WTC11 (cell line): ENCODE results near the gene KCNJ11. TPM values are rescaled to one million over a fixed set of nuclear protein-coding genes. Genes with fewer than 3 reads are reported as not detected.

Experiments used
- ATAC-seq: fragments of 200-7000 bp; cut with Tn5 transposase; 2 replicates; pipeline ENCODE4 v1.10.0; 2021; ENCODE audit warnings: mild to moderate bottlenecking, moderate library complexity
- CTCF ChIA-PET: fragments of 300-600 bp; sonication (Branson Sonifier 250); formaldehyde crosslinking; loops from one replicate; lab custom pipeline; 2021; ENCODE audit warnings: antibody characterized with exemption; lab: Charles Lee
- POLR2A ChIA-PET: fragments of 350-600 bp; sonication (Branson Sonifier 250); formaldehyde crosslinking; loops from one replicate; lab custom pipeline; 2021; ENCODE audit warnings: antibody characterized with exemption; lab: Charles Lee
- DNase-seq: peaks from one replicate; pipeline ENCODE4 v3.0.0; 2021; ENCODE audit warnings: low spot score
- H3K27ac Mint-ChIP-seq: 2 replicates; pipeline ENCODE4 v1.8.0; 2021; ENCODE audit warnings: mixed read lengths
- H3K27me3 Mint-ChIP-seq: 2 replicates; pipeline ENCODE4 v1.8.0; 2021; ENCODE audit warnings: low read depth, mild to moderate bottlenecking, moderate library complexity, mixed read lengths
- H3K36me3 Mint-ChIP-seq: 2 replicates; pipeline ENCODE4 v1.8.0; 2021; ENCODE audit warnings: mixed read lengths
- H3K4me1 Mint-ChIP-seq: 2 replicates; pipeline ENCODE4 v1.8.0; 2022; ENCODE audit warnings: mixed read lengths
- H3K4me3 Mint-ChIP-seq: 2 replicates; pipeline ENCODE4 v1.8.0; 2021; ENCODE audit warnings: mild to moderate bottlenecking, moderate library complexity, mixed read lengths
- H3K9me3 Mint-ChIP-seq: 2 replicates; pipeline ENCODE4 v1.8.0; 2021; ENCODE audit warnings: mixed read lengths
- AR ChIP-seq: fragments of 250-450 bp; sonication (Bioruptor Pico); IDR thresholded peaks from 2 replicates; pipeline ENCODE4 v1.9.0; 2021; ENCODE audit warnings: mild to moderate bottlenecking
- ATF1 ChIP-seq: sonication (generic); formaldehyde crosslinking; IDR thresholded peaks from 2 replicates; pipeline ENCODE4 v1.8.1; 2023; ENCODE audit warnings: mild to moderate bottlenecking, moderate library complexity, missing genetic modification reagents
- ATF2 ChIP-seq: sonication (generic); formaldehyde crosslinking; IDR thresholded peaks from 2 replicates; pipeline ENCODE4 v1.8.1; 2022; ENCODE audit warnings: low read depth, missing genetic modification reagents, borderline replicate concordance
- ATF3 ChIP-seq: sonication (generic); formaldehyde crosslinking; conservative IDR thresholded peaks from 2 replicates; pipeline ENCODE4 v1.8.1; 2022; ENCODE audit warnings: mild to moderate bottlenecking, missing genetic modification reagents
- CBFB ChIP-seq: sonication (generic); formaldehyde crosslinking; IDR thresholded peaks from 2 replicates; pipeline ENCODE4 v1.8.1; 2022; ENCODE audit warnings: mild to moderate bottlenecking, low read depth, missing genetic modification reagents
- CDX4 ChIP-seq: fragments of 250-450 bp; sonication (Bioruptor Pico); IDR thresholded peaks from 2 replicates; pipeline ENCODE4 v1.9.0; 2021; ENCODE audit warnings: moderate library complexity, mild to moderate bottlenecking, inconsistent platforms, borderline replicate concordance
- E2F4 ChIP-seq: sonication (generic); formaldehyde crosslinking; IDR thresholded peaks from 2 replicates; pipeline ENCODE4 v1.8.1; 2022; ENCODE audit warnings: low read depth, mild to moderate bottlenecking, moderate library complexity, missing genetic modification reagents, borderline replicate concordance
- EMX1 ChIP-seq: fragments of 250-450 bp; sonication (Bioruptor Pico); IDR thresholded peaks from 2 replicates; pipeline ENCODE4 v1.8.0; 2021; ENCODE audit warnings: mild to moderate bottlenecking
- FOXP1 ChIP-seq: sonication (generic); formaldehyde crosslinking; IDR thresholded peaks from 2 replicates; pipeline ENCODE4 v1.8.0; 2022; ENCODE audit warnings: missing genetic modification reagents, mild to moderate bottlenecking, moderate library complexity, borderline replicate concordance
- JAZF1 ChIP-seq: fragments of 250-450 bp; sonication (Bioruptor Pico); IDR thresholded peaks from 2 replicates; pipeline ENCODE4 v1.9.0; 2021; ENCODE audit warnings: moderate library complexity, mild to moderate bottlenecking, inconsistent platforms
- JUN ChIP-seq: sonication (generic); formaldehyde crosslinking; IDR thresholded peaks from 2 replicates; pipeline ENCODE4 v1.8.0; 2023; ENCODE audit warnings: mild to moderate bottlenecking, missing genetic modification reagents
- KAT7 ChIP-seq: sonication (generic); formaldehyde crosslinking; IDR thresholded peaks from 2 replicates; pipeline ENCODE4 v1.8.1; 2023; ENCODE audit warnings: missing genetic modification reagents, mild to moderate bottlenecking, borderline replicate concordance
- NFATC4 ChIP-seq: fragments of 250-450 bp; sonication (Bioruptor Pico); IDR thresholded peaks from 2 replicates; pipeline ENCODE4 v1.9.0; 2021; ENCODE audit warnings: mild to moderate bottlenecking
- NR2C2 ChIP-seq: sonication (generic); formaldehyde crosslinking; IDR thresholded peaks from 2 replicates; pipeline ENCODE4 v1.8.0; 2022; ENCODE audit warnings: mild to moderate bottlenecking, missing genetic modification reagents
- NR3C1 ChIP-seq: sonication (generic); formaldehyde crosslinking; conservative IDR thresholded peaks from 2 replicates; pipeline ENCODE4 v1.8.1; 2023; ENCODE audit warnings: low read depth, mild to moderate bottlenecking, missing genetic modification reagents
- PREB ChIP-seq: sonication (generic); formaldehyde crosslinking; IDR thresholded peaks from 2 replicates; pipeline ENCODE4 v1.8.1; 2022; ENCODE audit warnings: mild to moderate bottlenecking, missing genetic modification reagents, moderate library complexity, borderline replicate concordance
- PRRX2 ChIP-seq: fragments of 250-450 bp; sonication (Bioruptor Pico); IDR thresholded peaks from 2 replicates; pipeline ENCODE4 v1.8.0; 2021; ENCODE audit warnings: mild to moderate bottlenecking
- SMAD3 ChIP-seq: sonication (generic); formaldehyde crosslinking; IDR thresholded peaks from 2 replicates; pipeline ENCODE4 v1.8.0; 2022; ENCODE audit warnings: missing genetic modification reagents, mild to moderate bottlenecking, borderline replicate concordance
- SOX15 ChIP-seq: fragments of 250-450 bp; sonication (Bioruptor Pico); IDR thresholded peaks from 2 replicates; pipeline ENCODE4 v1.9.0; 2021; ENCODE audit warnings: mild to moderate bottlenecking
- SP1 ChIP-seq: sonication (generic); formaldehyde crosslinking; conservative IDR thresholded peaks from 2 replicates; pipeline ENCODE4 v1.8.1; 2022; ENCODE audit warnings: missing genetic modification reagents
- USF2 ChIP-seq: sonication (generic); formaldehyde crosslinking; IDR thresholded peaks from 2 replicates; pipeline ENCODE4 v1.8.1; 2023; ENCODE audit warnings: mild to moderate bottlenecking, missing genetic modification reagents, moderate library complexity
- ZMAT4 ChIP-seq: fragments of 250-450 bp; sonication (Bioruptor Pico); IDR thresholded peaks from 2 replicates; pipeline ENCODE4 v1.9.0; 2021; ENCODE audit warnings: mild to moderate bottlenecking
- ZNF121 ChIP-seq: sonication (generic); formaldehyde crosslinking; IDR thresholded peaks from 2 replicates; pipeline ENCODE4 v1.8.0; 2023; ENCODE audit warnings: missing genetic modification reagents
- ZNF138 ChIP-seq: sonication (generic); formaldehyde crosslinking; conservative IDR thresholded peaks from 2 replicates; pipeline ENCODE4 v1.8.1; 2022; ENCODE audit warnings: mild to moderate bottlenecking, moderate library complexity, missing genetic modification reagents
- ZNF396 ChIP-seq: fragments of 250-450 bp; sonication (Bioruptor Pico); IDR thresholded peaks from 2 replicates; pipeline ENCODE4 v1.8.0; 2021; ENCODE audit warnings: mild to moderate bottlenecking, moderate library complexity, borderline replicate concordance
- ZNF416 ChIP-seq: fragments of 250-450 bp; sonication (Bioruptor Pico); IDR thresholded peaks from 2 replicates; pipeline ENCODE4 v1.9.0; 2021; ENCODE audit warnings: mild to moderate bottlenecking, inconsistent platforms
- ZNF425 ChIP-seq: fragments of 250-450 bp; sonication (Bioruptor Pico); conservative IDR thresholded peaks from 2 replicates; pipeline ENCODE4 v1.9.0; 2021; ENCODE audit warnings: mild to moderate bottlenecking
- total RNA-seq: library from RNA; stranded (reverse); gene quantifications from 3 replicates; pipeline ENCODE4 v1.2.3, GENCODE V29; 2021

The KCNJ11 gene
- total RNA-seq, 1 experiment from 2014 or later = 8.2 TPM

- POLR2A ChIA-PET = no interaction called here
- no peak overlapping the region for H3K27ac Mint-ChIP-seq
- H3K9me3 Mint-ChIP-seq = no peaks in the 10 kb centered on the region
- TF ChIP-seq ZNF425 (CRISPR knock-in tag) (no peak), ZNF121 (CRISPR knock-in tag) (no peak), ATF2 (no peak), NFATC4 (CRISPR knock-in tag) (no peak), SOX15 (CRISPR knock-in tag) (no peak), ZNF416 (CRISPR knock-in tag) (no peak), SMAD3 (CRISPR knock-in tag) (no peak), E2F4 (CRISPR knock-in tag) (no peak), CBFB (no peak), FOXP1 (no peak), PRRX2 (CRISPR knock-in tag) (no peak), PREB (CRISPR knock-in tag) (no peak), SP1 (CRISPR knock-in tag) (no peak), KAT7 (no peak), JAZF1 (no peak), NR2C2 (CRISPR knock-in tag) (no peak), ZNF396 (no peak)
- TF ChIP-seq, all 79 proteins: peak for 0
- H3K4me3 Mint-ChIP-seq = no peak overlapping the region
- ATAC-seq = no peak
- H3K4me1 Mint-ChIP-seq = peaks cover 4% of the 10 kb centered on the region
- CTCF ChIA-PET = interaction anchor here (1.3 to 1.5 kb wide), 3 partner anchors 29 to 94 kb away, joined by 3 to 8 read pairs (median 5); no protein-coding TSS in a partner anchor
- H3K27me3 Mint-ChIP-seq = peaks cover 19% of the 10 kb centered on the region
- no peaks in the 10 kb centered on the region for H3K36me3 Mint-ChIP-seq
- DNase-seq = no peak
These were observed 45.6 kb upstream of the KCNJ11 start for GRCh38 chr11:17434108-17434507.

- DNase-seq (no peak), ATAC-seq (no peak)
- no peaks in the 10 kb centered on the region; the same call in none of the 2 replicates for H3K27me3 Mint-ChIP-seq
- no peaks in the 10 kb centered on the region for H3K9me3 Mint-ChIP-seq
- H3K4me1 Mint-ChIP-seq = no peaks in the 10 kb centered on the region
- ChIA-PET CTCF (interaction anchor here (1.4 to 2.3 kb wide), 2 partner anchors 48 to 96 kb away, joined by 6 to 8 read pairs; no protein-coding TSS in a partner anchor), POLR2A (no interaction called here)
- H3K36me3 Mint-ChIP-seq = no peaks in the 10 kb centered on the region
- H3K27ac Mint-ChIP-seq = no peak overlapping the region
- no peak overlapping the region for H3K4me3 Mint-ChIP-seq
- no peak for TF ChIP-seq EMX1
- no peak for TF ChIP-seq ZNF138 (CRISPR knock-in tag)
- TF ChIP-seq JUN = no peak
- TF ChIP-seq NR3C1 = no peak
- TF ChIP-seq ZMAT4 = no peak
- no peak for TF ChIP-seq AR (CRISPR knock-in tag)
- TF ChIP-seq ATF3 = no peak
- no peak for TF ChIP-seq CBFB
- no peak for TF ChIP-seq CDX4 (CRISPR knock-in tag)
- TF ChIP-seq USF2 (CRISPR knock-in tag) = no peak
- no peak for TF ChIP-seq JAZF1
- no peak for TF ChIP-seq ATF1
These were observed 43.5 kb upstream of the KCNJ11 start for GRCh38 chr11:17432002-17432401.
